ENCODE results near the gene UQCC5. TPM values are rescaled to one million over a fixed set of nuclear protein-coding genes. Genes with fewer than 3 reads are reported as not detected.

The UQCC5 gene
- 78.1 TPM for polyA plus RNA-seq (2012; ENCODE audit: low read depth, missing spikeins)

- TF ChIP-seq POLR2A (IDR thresholded peaks at IDR 0.05; ENCODE audit: low read depth, low read length) = peak; percentile 98
- no peak for TF ChIP-seq SPI1 (IDR thresholded peaks at IDR 0.05; ENCODE audit: low read depth, low read length)
- TF ChIP-seq POU2F2 (IDR thresholded peaks at IDR 0.05; ENCODE audit: low read depth, low read length) = peak; percentile 85
- peak; percentile 99 for TF ChIP-seq POLR2AphosphoS5 (IDR thresholded peaks at IDR 0.05; ENCODE audit: low read depth, low read length)
- TF ChIP-seq TAF1 (IDR thresholded peaks at IDR 0.05; ENCODE audit: low read depth, low read length) = peak; percentile 97
- peak; percentile 96 for DNase-seq (ENCODE audit: insufficient read length, low spot score)
- FAIRE-seq = peak; percentile 99
These were observed at the start of gene UQCC5 for GRCh38 chr3:52536369-52537164. Gene UQCC5, plus strand, starts transcription at chr3:52536605. Its CDS starts 151 bp downstream, at chr3:52536756.

GRCh38 chr3:52487050-52487787, 49.2 kb upstream of the UQCC5 start:
- TF ChIP-seq SPI1 (IDR thresholded peaks at IDR 0.05; ENCODE audit: low read depth, low read length) (no peak), POLR2A (IDR thresholded peaks at IDR 0.05; ENCODE audit: low read depth, low read length) (no peak), POLR2AphosphoS5 (IDR thresholded peaks at IDR 0.05; ENCODE audit: low read depth, low read length) (no peak), POU2F2 (IDR thresholded peaks at IDR 0.05; ENCODE audit: low read depth, low read length) (no peak), TAF1 (IDR thresholded peaks at IDR 0.05; ENCODE audit: low read depth, low read length) (no peak), PAX5 (IDR thresholded peaks at IDR 0.05; ENCODE audit: insufficient read depth, low read length, severe bottlenecking) (no peak)
- DNase-seq (ENCODE audit: insufficient read length, low spot score) (no peak), FAIRE-seq (no peak)

DNA sequence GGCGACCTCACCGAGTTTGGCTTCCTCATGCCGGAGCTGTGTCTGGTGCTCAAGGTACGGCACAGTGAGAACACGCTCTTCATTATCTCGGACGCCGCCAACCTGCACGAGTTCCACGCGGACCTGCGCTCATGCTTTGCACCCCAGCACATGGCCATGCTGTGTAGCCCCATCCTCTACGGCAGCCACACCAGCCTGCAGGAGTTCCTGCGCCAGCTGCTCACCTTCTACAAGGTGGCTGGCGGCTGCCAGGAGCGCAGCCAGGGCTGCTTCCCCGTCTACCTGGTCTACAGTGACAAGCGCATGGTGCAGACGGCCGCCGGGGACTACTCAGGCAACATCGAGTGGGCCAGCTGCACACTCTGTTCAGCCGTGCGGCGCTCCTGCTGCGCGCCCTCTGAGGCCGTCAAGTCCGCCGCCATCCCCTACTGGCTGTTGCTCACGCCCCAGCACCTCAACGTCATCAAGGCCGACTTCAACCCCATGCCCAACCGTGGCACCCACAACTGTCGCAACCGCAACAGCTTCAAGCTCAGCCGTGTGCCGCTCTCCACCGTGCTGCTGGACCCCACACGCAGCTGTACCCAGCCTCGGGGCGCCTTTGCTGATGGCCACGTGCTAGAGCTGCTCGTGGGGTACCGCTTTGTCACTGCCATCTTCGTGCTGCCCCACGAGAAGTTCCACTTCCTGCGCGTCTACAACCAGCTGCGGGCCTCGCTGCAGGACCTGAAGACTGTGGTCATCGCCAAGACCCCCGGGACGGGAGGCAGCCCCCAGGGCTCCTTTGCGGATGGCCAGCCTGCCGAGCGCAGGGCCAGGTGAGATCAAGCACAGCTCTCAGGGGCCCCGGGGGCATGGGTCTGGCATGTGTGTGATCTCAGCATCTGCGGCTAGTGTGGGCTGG, 48.4 kb upstream of the UQCC5 start:
- DNase-seq (ENCODE audit: insufficient read length, low spot score) (no peak), FAIRE-seq (no peak)
- TF ChIP-seq POLR2AphosphoS5 (IDR thresholded peaks at IDR 0.05; ENCODE audit: low read depth, low read length) (no peak), SPI1 (IDR thresholded peaks at IDR 0.05; ENCODE audit: low read depth, low read length) (no peak), PAX5 (IDR thresholded peaks at IDR 0.05; ENCODE audit: insufficient read depth, low read length, severe bottlenecking) (no peak), TAF1 (IDR thresholded peaks at IDR 0.05; ENCODE audit: low read depth, low read length) (no peak), POLR2A (IDR thresholded peaks at IDR 0.05; ENCODE audit: low read depth, low read length) (no peak), POU2F2 (IDR thresholded peaks at IDR 0.05; ENCODE audit: low read depth, low read length) (no peak)

DNA sequence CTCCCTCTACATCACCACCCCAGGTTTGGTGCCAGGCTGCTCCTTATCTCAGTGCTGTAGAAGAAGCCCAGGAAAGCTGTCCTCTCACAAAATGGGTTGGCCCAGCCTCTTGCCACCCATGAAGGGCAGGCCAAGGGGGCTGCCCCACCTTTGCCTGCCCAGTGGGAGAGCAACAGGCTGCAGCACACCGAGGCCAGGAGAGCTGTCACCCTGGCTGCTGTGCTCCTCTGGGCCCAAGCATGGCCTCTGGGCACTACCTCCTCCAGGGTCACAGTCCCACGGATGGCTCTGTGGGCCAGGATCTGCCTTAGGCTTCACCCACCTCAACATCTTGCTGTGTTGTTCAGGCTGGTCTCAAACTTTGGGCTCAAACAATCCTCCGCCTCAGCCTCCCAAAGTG, 47.7 kb upstream of the UQCC5 start:
- DNase-seq (ENCODE audit: insufficient read length, low spot score) (no peak), FAIRE-seq (no peak)
- TF ChIP-seq TAF1 (IDR thresholded peaks at IDR 0.05; ENCODE audit: low read depth, low read length) (no peak), PAX5 (IDR thresholded peaks at IDR 0.05; ENCODE audit: insufficient read depth, low read length, severe bottlenecking) (no peak), POLR2A (IDR thresholded peaks at IDR 0.05; ENCODE audit: low read depth, low read length) (no peak), POLR2AphosphoS5 (IDR thresholded peaks at IDR 0.05; ENCODE audit: low read depth, low read length) (no peak), POU2F2 (IDR thresholded peaks at IDR 0.05; ENCODE audit: low read depth, low read length) (no peak), SPI1 (IDR thresholded peaks at IDR 0.05; ENCODE audit: low read depth, low read length) (no peak)

GRCh38 chr3:52489453-52489852, 47.0 kb upstream of the UQCC5 start:
- FAIRE-seq (no peak), DNase-seq (ENCODE audit: insufficient read length, low spot score) (no peak)
- TF ChIP-seq POLR2AphosphoS5 (IDR thresholded peaks at IDR 0.05; ENCODE audit: low read depth, low read length) (no peak), SPI1 (IDR thresholded peaks at IDR 0.05; ENCODE audit: low read depth, low read length) (no peak)

GRCh38 chr3:52490035-52490938, 46.1 kb upstream of the UQCC5 start:
- DNase-seq (ENCODE audit: insufficient read length, low spot score) (no peak), FAIRE-seq (no peak)
- TF ChIP-seq POLR2A (IDR thresholded peaks at IDR 0.05; ENCODE audit: low read depth, low read length) = no peak
- no peak for TF ChIP-seq PAX5 (IDR thresholded peaks at IDR 0.05; ENCODE audit: insufficient read depth, low read length, severe bottlenecking)
- no peak for TF ChIP-seq POU2F2 (IDR thresholded peaks at IDR 0.05; ENCODE audit: low read depth, low read length)
- no peak for TF ChIP-seq TAF1 (IDR thresholded peaks at IDR 0.05; ENCODE audit: low read depth, low read length)
- TF ChIP-seq SPI1 (IDR thresholded peaks at IDR 0.05; ENCODE audit: low read depth, low read length) = no peak

DNA sequence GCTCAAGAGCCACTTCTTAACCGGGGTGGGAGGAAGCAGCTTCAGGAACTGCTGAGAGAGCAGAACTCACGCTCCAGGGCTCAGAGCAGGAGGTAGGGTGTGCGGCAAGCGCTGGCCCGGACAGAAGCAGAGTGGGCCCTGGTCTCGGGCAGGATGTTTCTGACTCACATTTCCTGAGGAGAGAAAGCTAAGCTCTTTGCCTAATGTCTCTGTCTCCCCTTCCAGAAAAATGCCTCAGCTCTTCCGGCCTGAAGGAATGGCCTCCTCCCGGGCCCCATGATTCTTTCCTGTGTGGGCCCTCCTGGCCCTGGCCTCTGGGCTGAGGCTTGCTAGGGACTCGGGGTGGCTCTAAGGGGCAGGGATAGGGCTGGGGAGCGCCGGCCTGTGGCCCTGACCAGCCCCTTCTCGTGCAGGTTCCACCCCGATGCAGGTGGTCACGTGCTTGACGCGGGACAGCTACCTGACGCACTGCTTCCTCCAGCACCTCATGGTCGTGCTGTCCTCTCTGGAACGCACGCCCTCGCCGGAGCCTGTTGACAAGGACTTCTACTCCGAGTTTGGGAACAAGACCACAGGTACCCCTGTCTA, 45.4 kb upstream of the UQCC5 start:
- TF ChIP-seq SPI1 (IDR thresholded peaks at IDR 0.05; ENCODE audit: low read depth, low read length) (no peak), POU2F2 (IDR thresholded peaks at IDR 0.05; ENCODE audit: low read depth, low read length) (no peak), TAF1 (IDR thresholded peaks at IDR 0.05; ENCODE audit: low read depth, low read length) (no peak), PAX5 (IDR thresholded peaks at IDR 0.05; ENCODE audit: insufficient read depth, low read length, severe bottlenecking) (no peak), POLR2AphosphoS5 (IDR thresholded peaks at IDR 0.05; ENCODE audit: low read depth, low read length) (no peak), POLR2A (IDR thresholded peaks at IDR 0.05; ENCODE audit: low read depth, low read length) (no peak)
- DNase-seq (ENCODE audit: insufficient read length, low spot score) (no peak), FAIRE-seq (no peak)

DNA sequence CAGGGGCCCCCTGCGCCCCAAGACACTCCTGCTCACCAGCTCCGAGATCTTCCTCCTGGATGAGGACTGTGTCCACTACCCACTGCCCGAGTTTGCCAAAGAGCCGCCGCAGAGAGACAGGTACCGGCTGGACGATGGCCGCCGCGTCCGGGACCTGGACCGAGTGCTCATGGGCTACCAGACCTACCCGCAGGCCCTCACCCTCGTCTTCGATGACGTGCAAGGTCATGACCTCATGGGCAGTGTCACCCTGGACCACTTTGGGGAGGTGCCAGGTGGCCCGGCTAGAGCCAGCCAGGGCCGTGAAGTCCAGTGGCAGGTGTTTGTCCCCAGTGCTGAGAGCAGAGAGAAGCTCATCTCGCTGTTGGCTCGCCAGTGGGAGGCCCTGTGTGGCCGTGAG, 44.3 kb upstream of the UQCC5 start:
- FAIRE-seq (no peak), DNase-seq (ENCODE audit: insufficient read length, low spot score) (no peak)
- TF ChIP-seq SPI1 (IDR thresholded peaks at IDR 0.05; ENCODE audit: low read depth, low read length) (no peak), TAF1 (IDR thresholded peaks at IDR 0.05; ENCODE audit: low read depth, low read length) (no peak), PAX5 (IDR thresholded peaks at IDR 0.05; ENCODE audit: insufficient read depth, low read length, severe bottlenecking) (no peak), POU2F2 (IDR thresholded peaks at IDR 0.05; ENCODE audit: low read depth, low read length) (no peak), POLR2A (IDR thresholded peaks at IDR 0.05; ENCODE audit: low read depth, low read length) (no peak), POLR2AphosphoS5 (IDR thresholded peaks at IDR 0.05; ENCODE audit: low read depth, low read length) (no peak)
